Adrenal gland (tissue), 12 donors: ENCODE measurements around the gene LRRC8C. TPM values are rescaled to one million over a fixed set of nuclear protein-coding genes. Genes with fewer than 3 reads are reported as not detected.
"Not testable (repeated sequence)": the region's sequence is repeated elsewhere in the genome, so short reads cannot be mapped to it uniquely, and the experiment has no call there.

Source experiments
- DNase-seq, 7 donors: peaks; one replicate each; pipeline ENCODE4 v3.0.0-alpha.2; 2019 to 2020
- H3K27ac ChIP-seq, 5 donors: fragments of 200-600 bp; sonication (generic) in 4 of 5; 1 replicate in 3 of 5; 2 replicates in 2 of 5; pipeline versions ENCODE4 v1.5.1 to v1.8.0; 2016 to 2020; ENCODE audit warnings: mild to moderate bottlenecking in 1 of 5
- H3K27me3 ChIP-seq: fragments of 200-600 bp; 2 replicates; pipeline ENCODE4 v1.8.0; 2021
- H3K36me3 ChIP-seq, 2 donors: fragments of 200-600 bp; replicated peaks in 1 of 2; 1 replicate in 1 of 2; 2 replicates in 1 of 2; pipeline versions ENCODE4 v1.5.1 to v1.8.0; 2018 to 2022
- H3K4me1 ChIP-seq, 2 donors: fragments of 200-600 bp; replicated peaks in 1 of 2; 1 replicate in 1 of 2; 2 replicates in 1 of 2; pipeline versions ENCODE4 v1.5.1 to v1.8.0; 2018 to 2021
- H3K4me3 ChIP-seq, 4 donors: fragments of 200-600 bp; sonication (generic) in 3 of 4; one replicate each; pipeline ENCODE4 v1.5.1; 2016 to 2018
- H3K9me3 ChIP-seq, 3 donors: fragments of 200-600 bp; sonication (generic) in 1 of 3; replicated peaks in 1 of 3; 1 replicate in 2 of 3; 2 replicates in 1 of 3; pipeline versions ENCODE4 v1.5.1 to v1.8.0; 2016 to 2021
- CTCF ChIP-seq, 6 experiments: fragments of 450-650 bp in 4 of 6; fragments of 200-600 bp in 2 of 6; sonication (generic) in 1 of 6; IDR thresholded peaks; 1 replicate in 5 of 6; 2 replicates in 1 of 6; pipeline versions ENCODE4 v1.5.1 to v1.8.0; 2016 to 2021; ENCODE audit warnings: antibody characterized with exemption in 6 of 6, mild to moderate bottlenecking in 2 of 6, moderate library complexity in 1 of 6
- POLR2A ChIP-seq, 2 donors: fragments of 450-650 bp; IDR thresholded peaks; one replicate each; pipeline ENCODE4 v1.6.1; 2017; ENCODE audit warnings: antibody characterized with exemption in 2 of 2, mild to moderate bottlenecking in 2 of 2, moderate library complexity in 1 of 2
- WGBS, 4 donors: extraction: QIAGEN DNeasy Blood & Tissue Kit in 2 of 4; methylation state at CpG; one replicate each; pipeline versions ENCODE4 v1.1.5 to v1.1.7; 2013 to 2017; 5-methylcytosine and 5-hydroxymethylcytosine counted together
- intact Hi-C, 2 donors: fragments of 100-400 bp; cut with DNase I; formaldehyde crosslinking; loops; one replicate each; pipeline versions ENCODE4 v1.14.1 to v1.15.0; 2022 to 2023
- polyA plus RNA-seq, 3 donors: library from polyadenylated mRNA; stranded (reverse); fragments of 200-250 nt in 2 of 3; fragments of 350-450 nt in 1 of 3; fragmentation: Illumina TruSeq in 1 of 3; extraction: RNeasy Lipid Tissue Mini Kit (QIAGEN cat#74804) in 1 of 3; gene quantifications; one replicate each; pipeline ENCODE4 v1.2.3, GENCODE V29; 2013 to 2014
- total RNA-seq, 9 donors: library from RNA; depleted of rRNA in 4 of 9; stranded (reverse); fragments of >200 nt in 4 of 9; fragments of 120-200 nt in 1 of 9; fragmentation: NEBNext Ultra II Directional in 1 of 9; extraction: Animal tissue kit (Norgen Biotek cat#: 25700) in 1 of 9; gene quantifications; one replicate each; pipeline versions ENCODE4 v1.1.0 to v1.2.4, GENCODE V29; 2013 to 2023
- donor health status: healthy with polysubstance abuse.
- donor health status: Bipolar disorder and iron deficiency.
- donor health status: DM: yes; HTN: yes; CAD: no.
- donor health status: DM: no; HTN: no; CAD: no.
- donor health status: DM: no; HTN: no; CAD: no.
- donor health status: DM: yes; HTN: yes; CAD: no.

LRRC8C gene
- total and polyA plus RNA-seq, 12 donors: 6.5 to 33.6 (median 11.9) TPM

GRCh38 chr1:89587729-89588161 lies 45.2 kb upstream of the LRRC8C start:
- intact Hi-C loops: no loop called here
- no peak for TF ChIP-seq CTCF (IDR thresholded peaks at IDR 0.05)
- no peak for TF ChIP-seq POLR2A (IDR thresholded peaks at IDR 0.05)
- WGBS, 4 donors: 87 to 95% (median 94%) methylated on average over 4 of the region's 4 CpGs
- H3K4me3 ChIP-seq: no peak overlapping the region
- H3K27me3 ChIP-seq: no peaks in the 10 kb centered on the region
- DNase-seq: no peak
- H3K36me3 ChIP-seq: peaks cover 0 to 13% of the 10 kb centered on the region in 2 donors
- peaks cover 11 to 13% of the 10 kb centered on the region in 2 donors for H3K4me1 ChIP-seq
- H3K27ac ChIP-seq: no peak overlapping the region
- H3K9me3 ChIP-seq: no peaks in the 10 kb centered on the region

- intact Hi-C loops: no loop called here
- Histone ChIP-seq H3K4me1 (peaks cover 11 to 13% of the 10 kb centered on the region in 2 donors), H3K4me3 (no peak overlapping the region), H3K27ac (no peak overlapping the region), H3K9me3 (no peaks in the 10 kb centered on the region), H3K27me3 (no peaks in the 10 kb centered on the region), H3K36me3 (peaks cover 0 to 6% of the 10 kb centered on the region in 2 donors)
- TF ChIP-seq CTCF (IDR thresholded peaks at IDR 0.05) (no peak), POLR2A (IDR thresholded peaks at IDR 0.05) (no peak)
- DNase-seq: no peak
- WGBS, 4 donors: 88 to 100% (median 96%) methylated on average over 1 of the region's 1 CpG
Observed at GRCh38 chr1:89588480-89588879, 44.4 kb upstream of the LRRC8C start.

- Histone ChIP-seq H3K4me1 (peaks cover 11 to 13% of the 10 kb centered on the region in 2 donors), H3K9me3 (no peaks in the 10 kb centered on the region)
Observed at GRCh38 chr1:89589515-89589914, 43.4 kb upstream of the LRRC8C start.

GRCh38 chr1:89590341-89591080 lies 42.4 kb upstream of the LRRC8C start:
- no peak for TF ChIP-seq POLR2A (IDR thresholded peaks at IDR 0.05)
- 87 to 92% (median 90%) methylated on average over 6 of the region's 6 CpGs for WGBS, 4 donors
- intact Hi-C loops: no loop called here
- Histone ChIP-seq H3K4me3 (no peak overlapping the region), H3K9me3 (no peaks in the 10 kb centered on the region), H3K27ac (peak overlapping the region in 2 of 5 donors; percentile 1 to 11), H3K36me3 (no peaks in the 10 kb centered on the region), H3K27me3 (no peaks in the 10 kb centered on the region), H3K4me1 (peaks cover 11 to 13% of the 10 kb centered on the region in 2 donors)
- DNase-seq: no peak

More at GRCh38 chr1:89589515-89589914, 43.4 kb upstream of the LRRC8C start:
- Histone ChIP-seq H3K27ac (no peak overlapping the region), H3K27me3 (no peaks in the 10 kb centered on the region), H3K4me3 (no peak overlapping the region), H3K36me3 (no peaks in the 10 kb centered on the region)
- no peak for DNase-seq
- WGBS, 4 donors: 60 to 83% (median 68%) methylated on average over 1 of the region's 1 CpG
- TF ChIP-seq POLR2A (IDR thresholded peaks at IDR 0.05): no peak
- no peak for TF ChIP-seq CTCF (IDR thresholded peaks at IDR 0.05)
- intact Hi-C loops: no loop called here

GRCh38 chr1:89592861-89593302 lies 40.0 kb upstream of the LRRC8C start:
- H3K27me3 ChIP-seq, intact Hi-C loops, H3K36me3 ChIP-seq, DNase-seq, H3K4me3 ChIP-seq, H3K9me3 ChIP-seq, H3K27ac ChIP-seq: not testable (repeated sequence)
- 84 to 88% (median 86%) methylated on average over 13 of the region's 13 CpGs for WGBS, 4 donors
- H3K4me1 ChIP-seq: peaks cover 11 to 13% of the 10 kb centered on the region in 2 donors
